Head of caudate nucleus (tissue), 42 donors: ENCODE measurements around the gene PTPA.
"Not testable (repeated sequence)": the region's sequence is repeated elsewhere in the genome, so short reads cannot be mapped to it uniquely, and the experiment has no call there.

Experiments
- DNase-seq, 42 donors: peaks; one replicate each; pipeline versions ENCODE4 v3.0.0 to v3.0.0-alpha.2; 2020 to 2021; ENCODE audit warnings: mixed read lengths in 7 of 42
- intact Hi-C: fragments of 100-400 bp; cut with DNase I; formaldehyde crosslinking; loops from one replicate; pipeline ENCODE4 v1.15.0; 2022

The PTPA gene

GRCh38 chr9:129105857-129106694, 5.1 kb upstream of the PTPA start:
- intact Hi-C loops: no loop called here
- DNase-seq: no peak

DNA sequence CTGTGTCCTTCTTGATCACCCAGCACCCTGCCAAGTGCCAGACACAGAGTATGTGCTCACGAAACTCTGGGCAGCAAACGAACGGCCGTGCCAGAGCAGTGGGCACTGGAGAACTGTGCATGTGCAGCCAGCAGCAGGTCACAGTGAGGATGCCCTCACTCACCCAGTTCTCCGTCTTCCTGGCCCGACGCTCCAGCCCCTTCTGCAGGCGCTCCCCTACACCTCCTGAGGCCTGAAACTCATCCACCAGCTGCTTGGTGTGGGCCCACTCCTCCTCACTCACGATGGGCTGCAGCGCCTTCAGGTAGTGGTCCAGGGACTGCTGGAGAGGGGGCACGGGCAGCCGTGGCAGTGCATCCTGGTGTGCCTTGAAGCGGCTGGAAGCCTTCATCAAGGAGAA, 3.6 kb upstream of the PTPA start:
- DNase-seq: no peak

DNA sequence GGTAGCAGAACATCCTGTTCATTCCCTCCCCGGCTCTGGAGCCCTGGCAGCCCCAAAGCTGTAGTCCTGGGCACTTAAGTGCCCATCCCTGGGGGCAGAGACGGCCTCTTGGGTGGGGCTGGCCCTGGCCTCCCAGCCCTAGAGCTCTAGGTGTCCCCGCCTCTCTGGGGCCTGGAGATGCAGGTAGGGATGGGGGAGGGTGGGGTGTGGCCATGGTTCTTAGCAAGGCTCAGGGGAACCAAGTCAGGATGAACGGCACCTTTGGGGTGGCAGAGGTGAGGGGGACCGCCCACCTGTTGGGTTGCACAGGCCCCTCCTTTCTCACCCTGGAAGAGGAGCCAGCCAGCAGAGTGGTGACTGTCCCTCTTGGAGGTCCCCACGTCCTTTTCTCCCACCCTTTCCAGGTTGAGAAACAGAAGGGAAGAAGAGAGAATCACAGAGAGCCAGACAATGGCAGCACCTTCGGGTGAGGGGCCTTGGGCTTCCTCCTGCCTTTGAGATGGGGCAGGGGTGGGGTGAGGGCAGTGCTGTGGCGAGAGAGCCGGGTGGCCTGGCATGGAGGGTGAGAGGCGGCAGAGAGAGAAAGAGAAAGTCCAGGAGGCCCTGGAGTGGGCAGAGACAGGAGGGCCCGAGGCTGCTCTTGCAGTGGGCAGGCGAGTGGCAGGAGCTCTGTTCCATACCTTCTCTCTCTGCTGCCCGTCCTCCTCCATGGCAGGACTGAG, 3.0 kb upstream of the PTPA start:
- DNase-seq: no peak
- intact Hi-C loops: no loop called here

More for the DNA sequence above, 3.6 kb upstream of the PTPA start:
- intact Hi-C loops: no loop called here

DNA sequence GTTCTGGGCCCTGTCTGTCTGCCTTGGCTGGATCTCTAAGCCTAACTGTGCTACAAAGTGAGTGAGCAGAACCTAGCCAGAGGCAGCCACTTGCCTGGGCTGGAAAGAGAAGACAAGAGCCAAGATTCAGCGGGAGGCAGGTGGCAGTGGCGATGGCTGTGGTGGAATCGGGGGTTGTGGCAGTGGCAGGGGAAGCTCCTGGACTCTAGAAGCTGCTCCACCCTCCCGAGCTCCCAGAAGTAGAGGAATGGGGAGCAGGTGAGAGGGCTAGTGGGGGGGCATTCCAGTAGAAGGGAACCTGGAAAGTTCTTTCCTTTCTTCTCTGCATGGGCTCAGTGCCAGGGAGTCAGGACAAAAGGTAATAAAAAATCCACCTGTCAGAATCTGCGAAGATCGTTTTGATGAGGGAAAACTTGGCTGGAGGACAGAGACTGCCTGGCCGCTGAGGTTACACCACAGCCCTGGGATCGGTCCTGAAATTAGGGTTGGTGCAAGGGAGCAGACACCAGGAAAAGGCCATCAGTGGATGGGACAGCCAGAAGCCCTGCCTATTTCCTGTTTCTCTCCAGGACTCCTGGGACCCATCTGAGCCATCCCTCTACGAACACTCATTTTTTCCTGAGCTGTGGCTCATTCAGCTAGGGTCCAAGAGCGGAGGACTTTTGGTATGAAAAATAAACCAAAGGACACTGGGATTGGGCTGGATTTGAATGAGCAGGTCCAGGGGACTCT, 2.2 kb upstream of the PTPA start:
- intact Hi-C loops: no loop called here
- DNase-seq: no peak

DNA sequence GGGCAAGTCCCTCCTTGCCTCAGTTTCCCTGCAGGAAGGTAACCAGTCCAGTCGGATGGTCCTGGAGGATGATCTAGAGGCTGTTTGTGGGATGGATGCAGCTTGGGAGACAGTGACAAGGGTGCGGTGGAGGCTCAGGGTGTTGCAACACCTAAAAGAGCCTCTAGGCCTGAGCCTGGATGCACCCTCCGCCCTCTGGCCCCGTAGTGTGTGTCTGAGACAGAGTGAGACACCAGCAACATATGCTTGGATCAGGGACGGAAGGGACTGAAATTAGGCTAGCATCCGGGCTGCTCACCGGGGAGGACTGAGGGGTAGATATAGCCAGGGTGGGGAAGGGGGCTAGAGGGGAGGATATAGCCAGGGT, 1.7 kb upstream of the PTPA start:
- intact Hi-C loops: no loop called here
- no peak for DNase-seq

DNA sequence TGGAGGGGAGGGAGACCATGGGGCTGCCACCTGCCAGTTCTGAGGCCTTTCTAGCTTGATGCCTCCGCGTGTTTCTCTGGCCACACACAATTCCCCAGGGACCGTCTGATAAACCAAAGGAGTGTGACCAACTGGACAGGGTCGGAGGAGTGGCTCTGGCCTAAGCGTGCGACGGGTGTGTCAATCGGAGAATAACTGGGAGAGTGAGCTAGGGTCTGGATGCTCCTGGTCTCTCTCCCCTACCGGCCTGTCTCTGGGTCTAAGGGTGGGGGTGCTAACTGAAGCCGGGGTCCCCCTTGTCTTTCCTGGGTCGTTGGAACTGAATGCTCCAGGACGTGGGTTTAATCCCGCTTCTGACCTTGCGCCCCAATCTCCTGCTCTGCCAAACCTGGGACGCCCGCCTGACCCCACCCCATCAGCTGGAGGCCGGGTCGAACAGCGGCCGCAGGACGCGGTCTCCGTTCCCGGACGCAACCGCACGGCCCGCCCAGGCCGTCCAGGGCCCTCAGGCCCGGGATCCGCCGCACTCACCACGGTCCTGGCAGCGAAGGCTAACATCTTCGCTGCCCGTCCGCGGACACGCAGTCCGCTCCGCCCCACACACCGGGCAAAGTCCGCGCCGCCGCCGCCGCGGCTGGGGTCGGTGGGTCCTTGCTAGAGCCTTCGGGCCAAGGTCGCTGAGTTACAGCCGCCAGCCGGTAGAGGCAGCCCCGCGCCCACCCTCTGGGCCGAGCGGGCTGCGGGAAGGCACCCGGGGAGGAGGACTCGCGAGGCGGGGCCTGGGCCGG, 1.1 kb upstream of the PTPA start:
- peak in 9 of 42 donors; percentile 9 to 45 (median 24) for DNase-seq
- intact Hi-C loops: no loop called here

DNA sequence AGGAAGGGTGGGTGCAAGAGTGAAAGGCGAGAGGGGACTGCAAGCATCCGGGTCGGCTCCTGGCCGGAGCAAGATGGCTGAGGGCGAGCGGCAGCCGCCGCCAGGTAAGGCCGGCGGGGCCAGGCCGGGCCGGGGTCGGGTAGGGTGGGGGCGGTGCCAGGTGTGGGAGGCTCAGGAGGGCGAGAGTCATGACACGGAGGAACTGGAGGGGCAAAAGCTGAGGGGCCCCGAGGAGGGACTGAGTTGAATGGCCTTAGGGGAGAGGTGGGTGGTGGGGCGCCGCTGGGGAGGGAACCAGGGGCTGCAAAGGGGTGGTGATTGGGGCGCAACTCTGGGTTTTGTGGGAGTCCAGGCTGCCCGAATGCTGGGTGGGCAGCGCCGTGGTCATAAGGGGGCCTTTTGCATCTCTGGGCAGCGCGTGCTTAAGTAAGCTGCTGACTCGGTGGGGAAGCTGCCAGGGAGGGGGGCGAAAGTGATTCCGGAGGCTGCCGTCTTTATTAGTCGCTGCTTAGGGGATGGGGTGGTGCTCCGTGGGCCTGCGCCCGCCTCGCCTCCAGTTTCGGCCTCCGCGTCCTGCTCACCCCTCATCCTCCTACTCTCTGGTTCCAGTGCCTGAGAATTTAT, 425 bp downstream of the PTPA start:
- peak in 37 of 42 donors; percentile 10 to 71 (median 41) for DNase-seq
- intact Hi-C loops: no loop called here

- intact Hi-C loops, DNase-seq: not testable (repeated sequence)
Measured at GRCh38 chr9:129112526-129112925, 1.3 kb downstream of the PTPA start.

DNA sequence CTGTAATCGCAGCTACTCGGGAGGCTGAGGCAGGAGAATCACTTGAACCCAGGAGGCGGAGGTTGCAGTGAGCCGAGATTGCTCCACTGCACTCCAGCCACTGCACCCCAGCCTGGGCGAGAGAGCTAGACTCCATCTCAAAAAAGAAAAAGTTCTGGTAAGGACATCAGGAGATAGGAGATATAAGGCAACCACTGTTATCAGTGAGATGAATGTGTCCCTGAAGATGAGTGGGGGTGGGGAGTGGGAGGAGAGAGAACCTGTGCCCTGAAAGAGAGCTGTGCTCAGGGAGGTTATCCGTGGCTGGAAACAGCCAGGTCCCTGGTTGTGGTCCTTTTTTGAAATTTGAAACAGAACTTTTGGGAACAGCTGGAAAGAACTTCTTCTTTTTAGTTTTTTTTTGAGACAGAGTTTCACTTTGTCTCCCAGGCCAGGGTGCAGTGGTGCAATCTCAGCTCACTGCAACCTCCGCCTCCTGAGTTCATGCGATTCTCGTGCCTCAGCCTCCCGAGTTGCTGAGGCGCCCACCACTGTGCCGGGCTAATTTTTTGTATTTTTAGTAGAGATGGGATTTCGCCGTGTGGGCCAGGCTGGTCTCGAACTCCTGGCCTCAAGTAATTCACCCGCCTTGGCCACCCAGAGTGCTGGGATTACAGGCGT, 2.6 kb downstream of the PTPA start:
- intact Hi-C loops: no loop called here
- DNase-seq: peak in 3 of 42 donors; percentile 24 to 57 (median 42)

DNA sequence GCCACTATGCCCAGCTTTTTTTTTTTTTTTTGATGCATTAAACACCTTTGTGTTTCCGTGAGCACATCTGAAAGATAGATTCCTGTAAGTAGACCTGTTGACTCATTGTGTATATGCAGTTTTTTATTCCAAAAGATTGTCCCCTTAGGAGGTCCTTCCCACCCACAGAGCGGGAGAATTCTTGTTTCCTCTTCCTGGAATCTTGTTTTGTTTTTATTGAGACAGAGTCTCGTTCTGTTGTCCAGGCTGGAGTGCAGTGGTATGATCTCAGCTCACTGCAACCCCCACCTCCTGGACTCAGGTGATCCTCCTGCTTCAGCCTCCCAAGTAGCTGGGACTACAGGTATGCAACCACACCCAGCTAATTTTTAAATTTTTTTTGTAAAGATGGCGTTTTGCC, 7.6 kb downstream of the PTPA start:
- intact Hi-C loops: no loop called here
- DNase-seq: no peak

DNA sequence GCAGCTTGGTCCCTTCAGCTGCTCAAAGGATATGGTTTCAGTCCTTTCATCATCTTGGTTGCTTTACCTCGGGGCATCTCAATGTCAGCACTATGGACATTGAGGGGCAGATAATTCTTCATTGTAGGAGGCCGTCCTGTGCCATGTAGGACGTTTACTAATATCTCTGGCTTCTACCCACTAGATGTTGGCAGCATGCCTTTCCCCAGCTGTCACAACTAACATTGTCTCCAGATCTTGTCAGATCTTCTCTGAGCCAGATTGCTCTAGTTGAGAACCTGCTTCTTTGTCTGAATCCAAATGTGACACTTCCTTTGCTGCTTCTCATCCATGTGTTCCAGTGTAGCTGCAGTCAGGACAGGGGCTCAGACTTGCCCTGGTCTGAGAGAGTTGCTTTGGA, 10.3 kb downstream of the PTPA start:
- intact Hi-C loops: no loop called here
- peak in 28 of 42 donors; percentile 35 to 84 (median 62) for DNase-seq

- intact Hi-C loops: no loop called here
Measured at GRCh38 chr9:129122133-129122532, 10.9 kb downstream of the PTPA start.

DNA sequence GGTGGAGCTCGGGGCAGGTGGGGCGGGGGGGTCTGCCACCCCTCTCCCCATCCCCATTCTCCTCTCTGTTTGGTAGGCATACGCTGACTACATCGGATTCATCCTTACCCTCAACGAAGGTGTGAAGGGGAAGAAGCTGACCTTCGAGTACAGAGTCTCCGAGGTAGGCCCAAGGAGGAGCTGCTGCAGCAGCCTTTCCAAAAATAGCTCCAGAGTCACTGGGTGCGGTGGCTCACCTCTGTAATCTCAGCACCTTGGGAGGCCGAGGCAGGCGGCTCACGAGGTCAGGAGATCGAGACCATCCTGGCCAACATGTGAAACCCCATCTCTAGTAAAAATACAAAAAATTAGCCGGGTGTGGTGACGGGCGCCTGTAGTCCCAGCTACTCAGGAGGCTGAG, 11.8 kb downstream of the PTPA start:
- intact Hi-C loops, DNase-seq: not testable (repeated sequence)

More at GRCh38 chr9:129122133-129122532, 10.9 kb downstream of the PTPA start:
- no peak for DNase-seq

- intact Hi-C loops: no loop called here
- DNase-seq: no peak
Measured at GRCh38 chr9:129124506-129125069, 13.4 kb downstream of the PTPA start.

DNA sequence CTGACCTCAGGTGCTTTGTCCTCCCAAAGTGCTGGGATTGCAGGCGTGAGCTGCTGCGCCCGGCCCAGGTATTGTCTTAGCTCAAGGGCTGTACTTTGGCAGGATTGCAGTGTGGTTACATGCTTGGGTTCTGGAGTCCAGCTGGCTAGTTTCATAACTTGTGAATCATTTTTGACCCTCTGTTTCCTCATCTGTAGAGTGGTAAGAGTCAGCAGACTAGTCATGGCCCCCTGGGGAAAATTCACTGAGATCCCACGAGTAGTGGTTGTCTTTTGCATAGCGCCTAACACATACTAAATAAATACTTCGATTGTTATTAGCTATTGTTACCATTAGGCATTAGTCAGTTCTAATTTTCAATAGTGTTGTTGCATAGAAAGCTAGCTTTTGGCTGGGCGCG, 14.3 kb downstream of the PTPA start:
- DNase-seq: no peak
- intact Hi-C loops: no loop called here

DNA sequence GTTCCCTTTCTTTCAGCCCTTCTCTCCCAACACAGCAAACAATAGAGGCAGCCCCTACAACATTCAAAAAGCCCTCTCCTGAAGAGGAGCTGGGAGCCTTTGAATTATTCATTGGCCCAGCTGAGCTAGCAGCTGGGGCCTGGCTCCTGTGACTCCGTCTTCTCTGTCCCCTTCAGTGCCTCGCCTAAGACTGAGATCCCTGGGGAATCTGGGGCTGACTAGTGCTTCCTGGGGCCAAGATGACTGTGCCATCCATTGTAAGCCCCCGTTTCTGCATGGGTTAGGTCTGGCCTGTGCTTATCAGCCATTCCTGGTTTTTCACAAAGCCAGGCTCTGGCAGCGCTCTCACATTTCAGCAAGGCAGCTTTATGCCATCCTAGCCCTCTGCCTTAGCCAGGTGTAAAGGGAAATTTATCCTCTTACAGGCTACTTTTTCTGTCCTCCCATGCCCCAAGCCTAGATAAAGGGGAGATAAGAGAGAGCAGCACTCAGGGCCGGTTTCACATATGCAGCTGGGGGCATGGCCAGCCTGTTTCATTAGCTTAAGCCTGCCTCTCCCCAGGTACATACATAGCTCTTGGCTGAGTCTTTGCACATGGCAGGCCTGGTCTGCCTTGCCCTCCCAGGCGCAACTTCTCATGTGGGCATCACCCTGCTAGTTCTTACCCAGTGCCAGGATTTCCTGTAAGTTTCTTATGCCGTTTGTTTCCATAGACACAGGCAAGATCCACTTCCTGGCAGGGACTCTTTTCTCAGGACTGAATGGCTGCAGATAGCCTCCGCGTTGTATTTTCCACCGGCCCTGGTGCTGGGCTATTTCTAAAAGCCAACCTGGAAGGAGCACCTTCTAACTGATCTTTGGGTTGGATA, 15.8 kb downstream of the PTPA start:
- DNase-seq: peak in 21 of 42 donors; percentile 31 to 70 (median 51)
- intact Hi-C loops: no loop called here

GRCh38 chr9:129128689-129129088, 17.5 kb downstream of the PTPA start:
- no peak for DNase-seq
- intact Hi-C loops: no loop called here
